Central memory CD4-positive, alpha-beta T cell (primary cell): Measurements from ENCODE around the gene MIPEP.
"Not testable (repeated sequence)": the region's sequence is repeated elsewhere in the genome, so short reads cannot be mapped to it uniquely, and the experiment has no call there.

ENCODE experiments used
- DNase-seq: peaks from one replicate; pipeline ENCODE4 v3.0.0; 2022
- total RNA-seq, 3 experiments: gene quantifications; one replicate each; lab custom pipeline; 2026; lab: John Stamatoyannopoulos, UW

Gene MIPEP
- 10.0 to 12.3 (median 11.0) reads per million in 3 experiments for total RNA-seq

DNA sequence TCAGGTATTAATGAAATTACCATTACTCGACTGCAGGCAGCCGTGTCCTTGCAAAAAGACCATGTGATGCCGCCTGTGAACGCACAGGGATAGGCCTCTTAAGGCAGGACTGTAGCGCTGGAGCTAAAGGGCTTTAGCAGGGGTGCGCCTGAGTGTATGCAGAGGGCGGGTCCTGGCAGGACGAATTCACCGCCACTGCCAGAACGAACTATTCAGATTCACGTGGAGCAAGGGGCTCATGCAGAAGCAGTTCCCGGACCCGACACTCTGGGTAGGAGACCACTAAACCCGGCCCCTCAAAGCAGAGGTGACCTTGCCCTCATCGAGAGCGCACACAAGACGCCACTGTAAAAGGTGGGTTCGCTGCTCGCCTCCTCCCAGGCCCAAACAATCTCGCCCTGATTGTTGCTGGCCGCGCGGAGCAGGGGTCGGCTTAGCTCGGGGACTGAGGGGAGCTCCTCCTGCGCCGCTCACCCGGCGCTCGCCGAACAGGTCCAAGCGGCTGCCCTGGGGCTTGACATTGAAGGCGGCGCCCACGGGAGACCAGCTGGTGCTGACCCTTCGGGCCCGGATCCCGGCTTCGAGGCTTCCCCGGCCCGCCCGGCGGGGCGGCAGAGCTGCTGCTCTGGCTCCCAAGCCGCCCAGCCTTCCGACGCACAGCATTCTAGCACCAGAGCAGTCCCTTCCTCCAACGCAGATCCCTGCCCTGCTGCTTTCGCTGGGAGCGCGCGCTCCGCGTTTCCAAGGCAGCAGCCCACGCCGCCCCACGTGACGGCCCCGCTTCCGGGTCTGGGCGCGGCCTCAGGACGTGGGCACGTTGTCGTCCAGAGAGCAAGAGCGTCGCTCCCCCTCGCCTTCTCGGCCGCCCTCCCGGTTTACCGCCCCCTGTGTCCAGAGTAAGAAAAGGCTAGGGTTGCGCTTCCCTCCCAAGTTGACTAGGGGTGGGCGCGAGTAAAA, at the start of gene MIPEP:
Gene MIPEP (minus strand): TSS at position 743 of the 957 bp plus-strand sequence. CDS start 80 bp downstream, at position 663.
- peak; percentile 81 for DNase-seq

DNA sequence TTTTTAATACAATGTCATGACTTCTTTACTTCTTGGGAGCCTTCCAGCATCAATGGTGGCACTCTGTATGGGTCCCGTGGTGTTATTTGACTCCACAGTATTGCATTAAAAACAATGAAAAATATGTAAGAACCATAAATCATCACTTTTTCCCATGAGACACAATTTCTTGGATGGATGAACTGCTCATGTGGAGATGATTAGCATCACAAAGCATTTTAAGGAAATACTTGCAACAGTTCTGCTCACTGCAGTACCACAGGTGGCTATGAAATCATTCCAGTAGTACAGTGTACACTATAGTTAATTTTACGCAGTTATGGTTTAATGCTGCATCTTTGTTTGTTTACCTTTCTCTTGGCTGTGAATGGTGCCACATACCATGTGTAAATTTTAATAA, 45.3 kb upstream of the MIPEP start:
- no peak for DNase-seq

DNA sequence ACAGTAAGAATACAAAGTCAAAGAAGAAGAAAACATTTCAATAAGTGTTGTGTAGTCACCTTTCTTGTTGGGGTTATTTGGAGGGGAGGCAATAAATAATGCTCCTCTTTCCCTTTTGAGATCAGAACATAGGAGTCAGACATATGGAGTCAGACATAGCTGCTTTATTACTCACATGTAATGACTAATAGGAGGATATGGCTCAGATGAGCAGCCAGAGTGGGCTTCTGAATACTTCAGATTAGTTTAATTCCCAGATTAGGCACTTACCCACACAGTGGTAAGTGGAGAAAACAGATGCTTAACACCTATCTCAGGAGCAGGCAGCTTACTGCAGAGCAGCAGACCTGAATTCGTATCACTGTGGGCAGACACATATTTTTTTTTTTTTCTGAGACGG, 39.8 kb upstream of the MIPEP start:
- no peak for DNase-seq

DNA sequence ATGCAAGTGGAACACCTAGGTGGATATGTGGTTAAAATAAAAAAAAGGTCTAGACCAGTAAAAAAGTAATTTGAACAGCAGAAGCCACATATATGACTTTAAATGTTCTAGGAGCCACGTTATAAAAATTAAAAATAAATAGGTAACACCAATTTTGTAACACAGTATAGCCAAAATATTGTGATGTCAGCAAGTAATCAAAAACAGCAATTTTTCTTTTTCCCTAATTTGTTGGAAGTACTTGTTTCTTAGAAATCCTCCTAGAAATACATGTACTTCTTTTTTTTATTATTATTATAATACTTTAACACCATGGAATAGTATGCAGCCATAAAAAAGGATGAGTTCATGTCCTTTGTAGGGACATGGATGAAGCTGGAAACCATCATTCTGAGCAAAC, 33.8 kb upstream of the MIPEP start:
- no peak for DNase-seq

DNA sequence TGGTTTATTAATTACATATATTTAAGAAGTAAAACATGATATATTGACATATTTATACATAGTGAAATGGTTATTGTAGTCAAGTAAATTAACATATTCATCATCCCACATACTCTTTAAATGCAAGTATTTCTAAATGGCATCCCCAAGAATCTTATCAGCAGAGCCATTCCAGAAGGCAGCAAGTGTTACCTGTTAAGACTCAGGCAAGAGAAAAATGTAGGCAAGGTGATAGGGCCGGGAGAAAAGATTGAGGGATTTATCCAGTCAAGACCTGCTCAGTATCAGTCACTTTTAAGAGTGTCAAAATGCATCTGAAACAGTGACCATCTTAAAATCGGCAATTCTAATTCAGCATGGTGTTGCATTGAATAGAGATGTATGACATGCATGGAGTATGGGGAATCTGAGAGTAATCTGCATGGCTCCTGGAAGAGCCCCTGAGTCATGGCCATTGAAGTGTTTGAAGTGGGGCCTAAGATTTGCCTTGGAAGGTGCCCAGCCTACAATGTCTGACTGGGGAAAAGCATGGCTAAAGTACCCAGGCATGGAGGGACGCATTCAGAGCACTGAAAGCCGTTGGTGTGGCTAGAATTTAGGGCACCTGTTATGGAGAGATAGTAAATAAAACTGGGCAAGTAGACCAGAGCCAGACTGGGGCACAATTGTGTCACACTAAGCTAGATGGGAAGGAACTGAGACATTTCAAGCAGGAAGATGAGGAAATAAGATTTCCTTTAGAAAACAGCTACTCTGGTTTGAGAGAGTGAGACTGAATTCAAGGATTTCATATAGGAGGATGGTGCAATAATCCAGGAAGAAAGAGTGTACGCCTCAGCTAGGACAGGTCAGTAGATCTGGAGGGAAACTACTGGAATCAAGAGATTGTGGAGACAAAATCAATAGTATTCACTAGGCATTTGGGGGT, 33.1 kb upstream of the MIPEP start:
- DNase-seq: no peak

DNA sequence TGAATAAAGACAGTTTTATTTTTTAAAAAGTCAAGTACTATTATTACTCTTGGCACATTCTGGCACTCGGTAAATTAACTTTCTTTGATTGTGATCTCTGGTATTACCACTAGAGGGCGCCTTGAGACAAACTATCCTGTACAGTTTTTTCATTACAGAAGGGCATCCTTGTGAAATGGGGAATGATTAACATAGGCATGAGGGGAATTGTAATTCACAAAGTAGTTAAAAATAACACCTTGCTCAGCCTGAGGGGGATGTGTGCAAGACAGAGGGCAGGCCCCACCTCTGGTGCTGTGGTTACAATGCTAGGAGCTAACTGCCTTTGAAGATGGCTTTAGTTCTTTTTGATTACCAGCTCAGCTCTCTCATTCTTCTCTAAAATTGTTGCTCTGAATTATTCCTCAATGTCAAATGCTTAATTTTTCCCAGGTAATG, 32.3 kb upstream of the MIPEP start:
- DNase-seq: peak; percentile 14

DNA sequence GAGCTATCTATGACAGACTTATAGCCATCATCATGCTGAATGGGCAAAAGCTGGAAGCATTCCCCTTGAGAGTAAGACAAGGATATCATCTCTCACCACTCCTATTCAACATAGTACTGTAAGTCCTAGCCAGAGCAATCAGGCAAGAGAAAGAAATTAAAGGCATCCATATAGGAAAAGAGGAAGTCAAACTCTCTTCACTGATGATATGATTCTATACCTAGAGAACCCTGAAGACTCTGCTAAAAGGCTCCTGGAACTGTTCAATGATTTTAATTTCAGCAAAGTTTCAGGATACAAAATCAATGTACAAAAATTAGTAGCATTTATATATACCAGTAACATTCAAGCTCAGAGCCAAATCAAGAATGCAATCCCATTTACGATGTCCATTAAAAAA, 29.8 kb upstream of the MIPEP start:
- no peak for DNase-seq

DNA sequence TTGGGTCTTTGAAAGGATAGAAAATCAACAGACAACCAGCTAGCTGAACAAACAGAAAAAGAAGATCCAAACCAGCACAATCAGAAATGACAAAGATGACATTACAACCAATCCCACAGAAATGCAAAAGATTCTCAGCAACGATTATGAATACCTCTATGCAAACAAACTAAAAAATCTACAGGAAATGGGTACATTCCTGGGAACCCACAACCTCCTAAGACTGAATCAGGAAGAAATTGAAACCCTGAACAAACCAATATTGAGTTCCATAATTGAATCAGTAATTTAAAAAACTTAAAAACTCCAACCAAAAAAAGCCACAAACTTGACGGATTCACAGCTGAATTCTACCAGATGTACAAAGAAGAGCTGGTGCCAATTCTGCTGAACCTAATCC, 29.0 kb upstream of the MIPEP start:
- no peak for DNase-seq

DNA sequence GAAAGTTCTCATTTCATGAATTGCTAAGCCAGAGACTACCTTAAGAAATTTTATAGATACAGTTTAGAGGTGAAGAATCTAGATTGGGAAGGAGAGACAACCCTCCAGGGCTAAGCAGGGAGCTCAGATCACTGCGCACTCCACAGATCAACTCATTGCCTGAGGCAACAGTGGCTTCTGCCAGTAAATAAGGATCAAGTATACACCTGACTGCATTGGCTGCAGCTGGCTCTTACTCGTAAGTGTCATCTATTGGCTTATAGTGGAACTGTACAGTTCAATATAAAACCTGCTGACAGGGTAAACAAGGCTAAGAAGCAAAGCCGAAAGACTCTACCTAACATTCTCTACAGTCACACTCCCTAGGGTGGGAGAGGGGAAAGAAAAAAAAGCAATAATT, 26.1 kb upstream of the MIPEP start:
- no peak for DNase-seq

DNA sequence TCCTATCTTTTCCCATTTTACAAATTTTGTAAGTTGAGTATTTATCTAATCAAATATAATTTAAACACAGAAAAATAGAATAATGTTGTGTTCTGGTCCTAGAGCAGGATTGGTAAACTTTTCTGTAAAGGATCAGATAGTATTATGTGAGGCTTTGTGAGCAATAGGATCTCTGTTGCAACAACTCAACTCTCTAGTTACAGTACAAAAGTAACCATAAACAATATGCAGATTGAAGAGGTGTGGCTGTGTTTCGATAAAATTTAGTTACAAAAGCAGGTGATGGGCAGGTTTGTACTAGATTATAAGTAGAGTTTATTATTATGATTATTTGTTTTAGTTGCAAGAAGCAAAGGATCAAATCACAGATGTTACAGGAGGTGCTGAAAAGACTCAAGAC, 23.3 kb upstream of the MIPEP start:
- DNase-seq: no peak

DNA sequence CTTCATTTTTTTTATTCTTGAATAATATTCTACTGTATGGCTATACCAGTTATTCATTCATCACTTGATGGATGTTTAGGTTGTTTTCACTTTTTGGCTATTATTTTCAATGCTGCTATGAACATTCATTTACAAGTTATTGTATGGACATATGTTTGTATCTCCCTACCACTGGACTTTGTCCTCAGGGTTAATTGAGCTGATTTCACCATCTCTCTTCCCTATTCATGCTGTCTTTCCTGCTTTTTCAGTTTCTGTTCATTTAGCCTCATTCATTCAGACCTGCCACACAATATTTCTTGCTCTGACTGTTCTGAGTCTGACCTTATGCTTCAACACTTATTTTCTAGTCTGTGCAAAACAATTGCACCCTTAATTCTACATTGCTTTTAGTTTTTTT, 20.4 kb upstream of the MIPEP start:
- DNase-seq: no peak

DNA sequence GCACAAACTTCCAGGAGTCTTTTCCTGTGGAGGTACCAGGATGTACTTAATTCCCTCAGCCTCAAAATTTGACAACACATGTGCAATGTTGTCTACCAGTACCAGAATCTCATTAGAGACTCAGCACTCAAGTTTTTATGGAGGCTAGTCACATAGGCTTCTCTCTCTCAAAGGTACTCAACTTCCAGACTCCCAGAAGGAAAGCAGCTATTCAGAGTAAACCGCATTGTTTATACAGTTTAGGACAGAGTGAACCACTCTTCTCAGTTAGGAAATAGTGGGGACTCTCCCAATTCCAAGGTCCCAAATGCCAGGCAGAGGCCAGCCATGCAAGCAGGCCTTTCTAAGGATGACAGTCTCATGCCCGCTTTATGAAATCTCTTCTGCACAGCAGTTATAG, 16.6 kb upstream of the MIPEP start:
- DNase-seq: no peak

DNA sequence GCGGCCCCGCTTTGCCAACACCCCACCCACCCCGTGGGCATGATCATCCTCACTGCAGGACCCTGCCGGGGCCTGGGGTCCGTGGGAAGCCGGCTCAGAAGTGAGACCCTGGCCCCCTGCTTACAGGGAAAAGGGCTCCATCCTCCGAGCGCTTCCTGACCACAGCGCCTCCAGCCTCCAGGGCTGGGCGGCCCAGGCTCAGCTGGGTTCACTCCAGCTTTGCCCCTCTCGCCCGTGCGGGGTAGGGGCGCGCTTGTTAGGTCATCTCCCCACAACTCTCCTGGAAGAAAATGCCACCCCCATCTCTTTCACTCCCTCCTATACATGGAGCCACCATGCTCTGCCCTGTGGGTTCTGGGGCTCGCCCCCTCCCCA, 14.7 kb upstream of the MIPEP start:
- no peak for DNase-seq

DNA sequence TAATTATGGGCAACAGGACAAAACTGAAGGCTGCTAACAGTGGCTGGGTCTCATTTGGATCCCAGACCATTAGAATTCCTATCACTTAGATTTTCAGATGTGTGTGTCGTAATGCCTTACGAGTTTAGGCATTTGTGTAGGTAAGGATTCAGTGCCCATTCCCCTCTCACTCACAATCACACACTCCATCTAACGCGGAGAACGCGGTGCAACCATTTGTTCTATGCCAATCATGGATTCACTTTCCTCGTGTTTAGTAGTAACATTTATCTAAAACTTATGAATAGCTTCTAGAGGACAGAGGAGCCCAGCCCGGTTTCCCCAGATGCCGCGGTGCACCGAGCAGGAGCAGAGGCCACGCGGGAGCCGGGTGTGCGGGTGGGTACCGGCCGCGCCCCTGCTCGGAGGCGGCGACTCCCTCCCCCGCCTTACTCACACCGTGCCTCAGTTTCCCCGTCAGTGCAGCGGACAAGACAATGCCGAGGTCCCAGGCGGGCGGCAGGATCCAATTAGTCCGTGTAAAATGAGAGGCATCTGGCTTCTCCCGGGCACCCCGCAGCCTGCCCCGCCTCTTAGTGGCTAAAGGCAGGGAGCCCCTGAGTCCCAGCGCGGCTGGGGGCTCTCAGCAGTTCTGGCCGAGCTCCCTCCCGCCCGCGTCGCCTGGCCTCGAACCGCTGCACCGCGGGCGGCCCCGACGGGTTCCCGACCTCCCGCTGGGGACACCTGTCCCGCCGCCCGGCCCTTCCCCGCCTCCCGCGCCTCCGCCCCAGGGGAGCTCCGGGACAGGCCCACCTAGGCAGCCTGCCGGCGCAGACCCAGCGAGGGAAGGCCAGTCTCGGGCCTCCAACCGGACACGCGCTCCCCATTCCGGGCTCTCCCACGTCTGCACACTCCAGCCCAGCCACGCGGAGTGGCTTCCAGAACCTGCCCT, 14.0 kb upstream of the MIPEP start:
- no peak for DNase-seq

DNA sequence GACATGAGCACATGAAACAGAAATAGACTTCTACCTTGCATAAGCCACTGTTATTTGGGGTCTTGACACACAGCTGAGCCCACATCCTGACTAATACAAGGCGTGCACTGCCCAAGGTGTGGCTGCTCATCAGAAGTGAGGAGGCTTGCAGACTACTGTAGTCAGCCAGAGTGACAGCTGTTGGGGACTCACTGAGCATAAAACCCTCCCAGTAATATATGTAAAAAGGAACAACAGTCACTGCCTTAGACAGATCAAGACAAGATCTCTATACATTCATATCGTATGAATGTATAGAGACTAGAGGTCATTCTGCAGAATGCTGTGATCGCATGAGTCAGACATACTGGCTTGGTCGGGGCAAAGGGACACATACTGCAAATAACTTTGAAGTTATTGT, 12.2 kb upstream of the MIPEP start:
- DNase-seq: no peak

DNA sequence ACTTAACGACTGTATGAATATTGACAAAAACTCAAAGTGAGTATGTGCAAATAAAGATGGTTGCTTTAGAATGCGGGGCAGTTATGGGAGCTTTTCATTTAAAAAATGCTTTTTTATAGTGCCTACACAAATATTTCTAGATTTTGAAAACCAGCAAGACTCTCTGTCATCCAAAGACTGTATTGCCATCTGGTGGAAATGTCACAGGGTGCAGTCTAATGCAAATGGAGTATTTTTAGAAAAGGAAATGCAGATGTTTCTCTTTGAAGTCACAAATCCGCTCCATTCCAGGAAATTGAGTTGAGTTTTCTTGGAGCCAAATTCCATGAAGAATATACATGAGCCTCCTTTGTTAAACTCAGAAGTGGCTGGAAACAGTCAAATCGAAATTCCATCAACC, 10.4 kb upstream of the MIPEP start:
- peak; percentile 18 for DNase-seq

DNA sequence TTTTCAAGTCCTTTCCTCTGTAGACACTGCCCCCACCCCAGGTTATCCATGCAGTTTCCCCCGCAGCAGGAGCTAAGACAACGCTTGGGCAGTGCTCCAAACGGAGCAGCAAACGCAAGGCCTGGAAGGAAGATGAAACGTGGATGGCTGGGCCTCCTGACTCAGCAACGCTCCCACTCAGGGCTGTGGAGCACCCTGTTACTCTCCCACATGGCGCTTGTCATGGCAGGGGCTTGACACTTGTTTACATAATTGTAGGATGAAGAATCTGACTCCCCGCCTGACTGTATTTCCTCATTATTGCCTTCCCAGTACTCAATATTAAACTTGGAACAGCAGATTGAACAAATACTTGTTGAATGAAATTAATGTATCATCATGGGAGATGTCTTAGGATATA, 8.9 kb upstream of the MIPEP start:
- DNase-seq: no peak

DNA sequence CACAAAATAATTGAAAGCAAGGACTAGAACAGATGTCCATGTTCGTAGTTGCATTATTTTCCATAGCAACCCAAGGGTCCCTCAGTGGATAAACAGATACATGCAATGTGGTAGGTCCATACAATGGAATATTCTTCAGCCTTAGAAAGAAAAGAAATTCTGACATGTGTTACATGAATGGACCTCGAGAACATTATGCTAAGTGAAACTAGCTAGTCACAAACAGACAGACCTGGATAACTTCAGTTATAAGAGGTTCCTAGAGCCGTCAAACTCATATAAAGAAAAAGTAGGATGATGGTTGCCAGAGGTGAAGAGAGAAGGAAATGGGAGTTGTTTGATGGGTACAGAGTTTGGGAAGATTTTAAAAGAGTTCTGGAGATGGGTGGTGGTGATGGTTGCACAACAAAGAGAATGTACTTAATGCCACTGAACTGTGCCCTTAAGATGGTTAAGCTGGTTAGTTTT, 8.3 kb upstream of the MIPEP start, which contains the start of gene C1QTNF9B:
Gene C1QTNF9B (minus strand): TSS at position 51 of the 468 bp plus-strand sequence.
- not testable (repeated sequence) for DNase-seq

DNA sequence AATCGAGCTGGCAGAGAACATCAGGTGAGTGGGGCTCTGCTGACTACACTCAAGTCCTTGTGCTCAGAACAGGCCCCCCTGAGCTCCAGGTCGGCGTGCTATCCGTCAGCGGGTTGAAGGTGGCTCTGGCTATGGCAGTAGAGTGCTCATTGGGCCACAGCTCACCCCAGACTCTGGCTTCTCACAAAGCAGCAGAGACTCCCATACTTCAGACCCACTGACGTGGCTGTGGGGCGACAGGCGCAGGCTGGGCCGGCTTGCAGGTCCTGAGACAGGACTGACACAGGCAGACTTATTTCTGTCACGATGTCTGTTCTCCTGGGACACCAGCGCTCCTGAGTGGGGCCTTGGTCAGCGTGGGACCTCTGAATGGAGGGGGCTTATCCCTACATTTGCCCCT, 5.5 kb upstream of the MIPEP start:
- not testable (repeated sequence) for DNase-seq

DNA sequence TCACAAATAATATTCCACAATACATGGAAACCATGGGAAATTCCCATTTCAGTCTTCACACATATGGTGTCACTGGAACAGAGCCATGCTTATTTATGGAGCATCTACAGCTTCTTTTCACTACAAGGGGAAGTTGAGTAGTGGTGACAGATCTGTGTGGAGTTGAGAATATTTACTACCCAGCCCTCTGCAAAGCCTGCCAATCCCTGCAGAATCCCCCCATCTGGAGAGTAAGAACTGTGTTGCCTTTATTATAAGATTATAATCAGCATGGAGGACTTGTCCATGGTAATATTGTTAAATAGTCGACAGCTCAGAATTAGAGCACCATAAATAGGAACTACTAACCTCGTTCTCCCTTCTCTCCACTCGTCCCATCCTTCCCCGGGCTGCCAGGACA, 4.6 kb upstream of the MIPEP start:
- DNase-seq: not testable (repeated sequence)

DNA sequence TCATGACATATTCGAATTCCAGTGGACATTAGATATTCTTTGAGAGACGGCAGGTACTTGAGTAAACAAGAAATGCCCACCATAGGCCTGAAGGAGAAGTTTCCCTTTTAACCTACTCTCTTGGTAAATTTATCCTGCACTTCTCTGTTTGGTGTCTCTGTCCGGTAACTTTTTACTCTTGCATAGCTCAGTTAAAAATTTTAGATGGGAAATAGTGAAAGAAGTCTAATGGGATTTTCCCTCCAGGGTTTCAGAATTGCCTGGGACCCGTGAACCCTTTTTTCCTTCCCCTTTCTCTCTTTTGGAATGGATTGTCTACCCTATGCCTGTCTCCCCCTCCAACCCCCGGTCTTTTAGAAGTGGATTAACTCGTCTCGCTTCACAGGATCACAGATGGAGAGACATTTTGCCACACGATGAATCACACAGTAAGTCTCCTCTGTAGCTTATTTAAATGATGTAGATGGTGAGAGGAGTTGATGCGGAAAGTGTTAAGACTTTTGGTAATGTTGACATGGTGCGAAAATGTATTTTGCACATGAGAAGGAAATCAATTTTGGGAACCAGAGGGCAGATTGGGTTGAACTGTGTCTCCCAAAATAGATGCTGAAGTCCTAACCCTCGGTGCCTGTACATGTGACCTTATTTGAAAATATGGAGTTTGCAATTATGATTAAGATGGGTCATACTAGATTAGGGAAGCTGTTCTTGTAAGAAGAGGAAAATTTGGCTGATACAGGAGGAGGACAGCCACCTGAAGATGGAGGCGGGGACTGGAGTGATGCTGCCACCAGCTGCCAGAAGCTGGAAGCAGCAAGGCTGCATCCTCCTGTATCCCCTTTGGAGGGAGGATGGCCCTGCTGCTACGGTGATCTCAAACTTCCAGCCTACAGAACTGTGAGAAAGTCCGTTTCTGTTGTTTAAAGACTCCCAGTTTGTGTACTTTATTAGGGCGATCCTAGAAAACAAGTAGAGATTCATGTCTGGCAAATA, 711 bp upstream of the MIPEP start:
- DNase-seq: no peak
